GM18507 (cell line): ENCODE data around the gene HAPLN1.
A peak's percentile ranks its signal among the peaks of the same experiment; 100 is the strongest.

Experiments used
- DNase-seq: peaks from one replicate; pipeline ENCODE4 v3.0.0; 2011; ENCODE audit warnings: low read depth; ENCODE audit not compliant: insufficient read length; ENCODE audit errors: extremely low spot score
- FAIRE-seq: peaks from 2 replicates; lab custom pipeline; 2011; peaks lifted over from hg19 to GRCh38; lab: Jason Lieb, UNC

The HAPLN1 gene

GRCh38 chr5:83657807-83658525, 62.7 kb downstream of the HAPLN1 start:
- FAIRE-seq: no peak
- no peak for DNase-seq

- FAIRE-seq: no peak
- no peak for DNase-seq
Observed at GRCh38 chr5:83654427-83654994, 66.1 kb downstream of the HAPLN1 start.

- no peak for DNase-seq
- peak; percentile 69 for FAIRE-seq
Observed at GRCh38 chr5:83653669-83654068, 67.0 kb downstream of the HAPLN1 start.

- FAIRE-seq (no peak), DNase-seq (no peak)
Observed at GRCh38 chr5:83645936-83646335, 74.7 kb downstream of the HAPLN1 start.

GRCh38 chr5:83644301-83644700, 76.4 kb downstream of the HAPLN1 start:
- FAIRE-seq (no peak), DNase-seq (no peak)

- no peak for FAIRE-seq
- no peak for DNase-seq
Observed at GRCh38 chr5:83641946-83642345, 78.7 kb downstream of the HAPLN1 start.

- DNase-seq: no peak
- no peak for FAIRE-seq
Observed at GRCh38 chr5:83639911-83640310, 80.7 kb downstream of the HAPLN1 start.

GRCh38 chr5:83636156-83636555, 84.5 kb downstream of the HAPLN1 start:
- DNase-seq: no peak
- no peak for FAIRE-seq

- DNase-seq (no peak), FAIRE-seq (no peak)
Observed at GRCh38 chr5:83633285-83633684, 87.4 kb downstream of the HAPLN1 start.

GRCh38 chr5:83632874-83633273, 87.8 kb downstream of the HAPLN1 start:
- DNase-seq (no peak), FAIRE-seq (no peak)

- FAIRE-seq: no peak
- no peak for DNase-seq
Observed at GRCh38 chr5:83628360-83628759, 92.3 kb downstream of the HAPLN1 start.

- FAIRE-seq: no peak
- DNase-seq: no peak
Observed at GRCh38 chr5:83614841-83615240, 105.8 kb downstream of the HAPLN1 start.

- no peak for FAIRE-seq
- no peak for DNase-seq
Observed at GRCh38 chr5:83608122-83608521, 112.5 kb downstream of the HAPLN1 start.

GRCh38 chr5:83595217-83595616, 125.4 kb downstream of the HAPLN1 start:
- DNase-seq: no peak
- no peak for FAIRE-seq

GRCh38 chr5:83590966-83591365, 129.7 kb downstream of the HAPLN1 start:
- FAIRE-seq (no peak), DNase-seq (no peak)

GRCh38 chr5:83589786-83590185, 130.9 kb downstream of the HAPLN1 start:
- DNase-seq (no peak), FAIRE-seq (no peak)
